ENCODE measurements around the gene PRR20A. TPM values are rescaled to one million over a fixed set of nuclear protein-coding genes. Genes with fewer than 3 reads are reported as not detected.
"Not testable (repeated sequence)": the region's sequence is repeated elsewhere in the genome, so short reads cannot be mapped to it uniquely, and the experiment has no call there.

Gene PRR20A
- total RNA-seq (not detected), polyA plus RNA-seq (ENCODE audit: insufficient read length in 2 of 2) (not detected)
- long read RNA-seq, donor 1, result 0 reads
- long read RNA-seq, donor 2, result 0 reads
- long read RNA-seq, donor 3, result 0 reads
- long read RNA-seq, donor 4, result 0 reads

DNA sequence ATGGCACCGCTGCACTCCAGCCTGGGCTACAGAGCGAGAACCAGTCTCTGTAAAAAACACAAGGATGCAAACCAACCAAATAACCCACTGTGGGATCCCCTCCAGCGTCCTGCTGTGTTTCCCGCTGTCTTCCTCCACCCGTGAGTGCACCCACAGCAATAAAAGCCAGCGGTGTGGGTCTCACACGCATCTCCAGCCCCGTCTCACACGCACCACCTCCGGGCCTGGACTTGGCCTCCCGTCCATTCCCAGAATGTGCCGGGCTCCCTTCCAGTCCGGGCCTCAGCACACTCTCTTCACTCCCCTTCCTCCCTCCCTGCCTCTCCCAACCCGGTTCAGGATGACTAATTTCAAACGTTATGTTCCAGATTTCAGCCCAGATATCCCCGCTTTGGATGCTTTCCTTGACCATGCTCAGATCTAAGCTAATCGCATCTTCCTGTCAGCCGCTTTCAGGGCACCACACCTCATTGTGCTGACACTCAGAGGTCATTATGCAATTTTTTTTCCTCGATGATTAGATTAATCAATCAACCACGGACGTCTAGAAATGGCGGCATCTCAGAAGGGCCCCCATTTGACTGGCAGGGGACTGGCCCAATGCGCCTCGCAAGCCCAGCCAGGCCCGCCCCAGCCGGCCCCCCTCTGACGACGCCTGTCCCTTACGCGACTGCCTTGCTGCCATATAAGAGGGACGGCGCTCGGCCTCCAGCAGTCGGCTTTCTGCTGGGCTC lies at the start of gene PRR20A:
Gene PRR20A (plus strand): TSS at position 684 of the 734 bp plus-strand sequence. CDS start 387 bp downstream, outside the sequence.
- not testable (repeated sequence) for DNase-seq (ENCODE audit: low read depth in 4 of 6, low spot score in 6 of 6); H3K27ac ChIP-seq (ENCODE audit: low read depth, low read length); H3K36me3 ChIP-seq (ENCODE audit: control insufficient read depth, insufficient read depth, low read length); H3K4me1 ChIP-seq (ENCODE audit: control insufficient read depth, insufficient read depth, low read length); H3K4me3 ChIP-seq (ENCODE audit: low read depth, low read length); H3K27me3 ChIP-seq (ENCODE audit: control insufficient read depth, insufficient read depth, low read length); H3K9me3 ChIP-seq (ENCODE audit: control insufficient read depth, insufficient read depth, low read length)
- WGBS (ENCODE audit: insufficient coverage), result no CpG with 5 or more reads among the region's 34 CpGs

DNA sequence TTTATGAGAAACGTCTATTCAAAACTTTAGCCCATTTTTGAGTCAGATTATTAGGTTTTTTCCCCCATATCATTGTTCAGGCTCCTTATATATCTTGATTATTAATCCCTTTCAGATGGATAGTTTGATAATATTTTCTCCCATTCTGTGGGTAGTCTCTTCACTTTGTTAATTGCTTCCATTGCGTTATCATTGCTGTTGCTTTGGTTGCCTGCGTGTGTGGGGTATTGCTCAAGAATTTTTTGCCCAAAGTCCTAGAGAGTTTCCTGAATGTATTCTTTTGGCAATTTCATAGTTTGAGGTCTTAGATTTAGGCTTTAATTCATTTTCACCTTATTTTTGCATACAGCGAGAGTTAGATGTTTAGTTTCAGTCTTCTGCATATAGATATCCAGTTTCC lies 25.8 kb upstream of the PRR20A start:
- Histone ChIP-seq H3K27ac (ENCODE audit: low read depth, low read length) (no peak overlapping the region), H3K4me1 (ENCODE audit: control insufficient read depth, insufficient read depth, low read length) (no peaks in the 10 kb centered on the region), H3K36me3 (ENCODE audit: control insufficient read depth, insufficient read depth, low read length) (no peaks in the 10 kb centered on the region), H3K27me3 (ENCODE audit: control insufficient read depth, insufficient read depth, low read length) (no peaks in the 10 kb centered on the region), H3K4me3 (ENCODE audit: low read depth, low read length) (no peak overlapping the region), H3K9me3 (ENCODE audit: control insufficient read depth, insufficient read depth, low read length) (no peaks in the 10 kb centered on the region)
- WGBS (ENCODE audit: insufficient coverage), result no CpG with 5 or more reads among the region's 4 CpGs
- no peak for DNase-seq (ENCODE audit: low read depth in 4 of 6, low spot score in 6 of 6)

DNA sequence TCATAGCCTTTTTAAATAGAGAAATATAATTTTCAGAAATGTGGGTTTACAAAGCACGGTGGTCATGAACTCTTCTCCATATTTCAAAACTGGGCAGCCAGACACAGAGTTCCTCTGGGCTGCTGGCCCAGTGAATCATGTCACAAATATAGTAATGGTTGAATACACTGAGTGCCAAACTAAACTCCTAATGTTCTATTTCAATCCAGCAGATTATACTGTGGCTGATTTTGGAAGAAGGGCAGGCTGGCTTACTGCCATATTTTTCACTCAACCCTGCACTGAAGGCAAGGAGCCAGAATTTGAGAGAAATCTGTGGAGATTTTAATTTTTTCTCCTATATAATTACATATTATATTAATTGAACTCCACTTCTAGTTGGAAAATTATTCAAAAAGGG lies 17.0 kb upstream of the PRR20A start:
- Histone ChIP-seq H3K27ac (ENCODE audit: low read depth, low read length) (no peak overlapping the region), H3K27me3 (ENCODE audit: control insufficient read depth, insufficient read depth, low read length) (no peaks in the 10 kb centered on the region)
- peak in 5 of 6 donors; percentile 2 to 83 (median 15) for DNase-seq (ENCODE audit: low read depth in 4 of 6, low spot score in 6 of 6)

DNA sequence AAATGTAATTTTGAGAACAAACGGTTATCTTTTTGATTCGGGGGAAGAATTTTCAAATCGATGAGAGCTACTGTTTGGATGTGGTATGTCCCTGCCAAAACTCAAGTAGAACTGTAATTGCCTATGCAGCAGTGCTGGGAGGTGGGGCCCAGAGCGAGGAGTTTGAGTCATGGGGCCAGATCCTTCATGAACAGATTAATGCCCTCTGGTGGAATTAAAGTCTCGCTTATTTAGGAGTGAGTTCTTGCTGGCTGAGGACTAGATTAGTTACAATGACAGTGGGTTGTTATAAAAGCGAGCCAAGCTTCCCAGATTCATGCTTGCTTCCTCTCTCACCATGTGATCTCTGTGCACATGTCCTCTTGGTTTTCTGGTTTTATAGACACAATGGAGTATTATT lies 11.8 kb upstream of the PRR20A start:
- Histone ChIP-seq H3K9me3 (ENCODE audit: control insufficient read depth, insufficient read depth, low read length) (no peaks in the 10 kb centered on the region), H3K27ac (ENCODE audit: low read depth, low read length) (no peak overlapping the region), H3K4me1 (ENCODE audit: control insufficient read depth, insufficient read depth, low read length) (no peaks in the 10 kb centered on the region), H3K27me3 (ENCODE audit: control insufficient read depth, insufficient read depth, low read length) (no peaks in the 10 kb centered on the region), H3K4me3 (ENCODE audit: low read depth, low read length) (no peak overlapping the region), H3K36me3 (ENCODE audit: control insufficient read depth, insufficient read depth, low read length) (no peaks in the 10 kb centered on the region)
- WGBS (ENCODE audit: insufficient coverage), result 100% methylated on average over 4 of the region's 6 CpGs
- DNase-seq (ENCODE audit: low read depth in 4 of 6, low spot score in 6 of 6), result no peak

More for the DNA sequence above, 17.0 kb upstream of the PRR20A start:
- no peak overlapping the region for H3K4me3 ChIP-seq (ENCODE audit: low read depth, low read length)
- H3K9me3 ChIP-seq (ENCODE audit: control insufficient read depth, insufficient read depth, low read length), result no peaks in the 10 kb centered on the region
- WGBS (ENCODE audit: insufficient coverage), result no CpG with 5 or more reads among the region's 1 CpG
- no peaks in the 10 kb centered on the region for H3K36me3 ChIP-seq (ENCODE audit: control insufficient read depth, insufficient read depth, low read length)
- no peaks in the 10 kb centered on the region for H3K4me1 ChIP-seq (ENCODE audit: control insufficient read depth, insufficient read depth, low read length)

- Histone ChIP-seq H3K27ac (ENCODE audit: low read depth, low read length) (no peak overlapping the region), H3K9me3 (ENCODE audit: control insufficient read depth, insufficient read depth, low read length) (no peaks in the 10 kb centered on the region), H3K4me3 (ENCODE audit: low read depth, low read length) (no peak overlapping the region), H3K27me3 (ENCODE audit: control insufficient read depth, insufficient read depth, low read length) (no peaks in the 10 kb centered on the region), H3K4me1 (ENCODE audit: control insufficient read depth, insufficient read depth, low read length) (no peaks in the 10 kb centered on the region), H3K36me3 (ENCODE audit: control insufficient read depth, insufficient read depth, low read length) (no peaks in the 10 kb centered on the region)
- DNase-seq (ENCODE audit: low read depth in 4 of 6, low spot score in 6 of 6), result no peak
- no CpG with 5 or more reads among the region's 2 CpGs for WGBS (ENCODE audit: insufficient coverage)
Observed at GRCh38 chr13:57136093-57136492, 4.6 kb upstream of the PRR20A start.

DNA sequence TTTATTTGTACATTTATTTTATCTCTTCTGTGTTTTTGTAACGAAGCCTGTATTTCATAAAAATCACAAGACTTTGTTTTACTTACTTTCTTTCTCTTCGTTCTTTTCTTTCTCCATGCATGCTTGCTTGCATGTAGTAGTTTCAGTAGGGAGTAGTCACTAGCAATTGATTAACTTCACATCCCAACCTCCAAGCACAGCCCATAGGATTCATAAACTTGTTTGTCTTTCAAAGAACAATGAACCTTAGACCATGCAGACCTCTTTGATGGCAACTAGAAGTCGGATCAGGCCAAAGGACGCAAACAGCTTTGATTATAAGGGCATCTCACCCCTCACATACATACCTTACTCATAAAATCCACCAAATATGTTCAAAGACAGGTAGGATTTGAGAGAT lies 3.1 kb upstream of the PRR20A start:
- Histone ChIP-seq H3K4me1 (ENCODE audit: control insufficient read depth, insufficient read depth, low read length) (no peaks in the 10 kb centered on the region), H3K9me3 (ENCODE audit: control insufficient read depth, insufficient read depth, low read length) (no peaks in the 10 kb centered on the region), H3K27ac (ENCODE audit: low read depth, low read length) (no peak overlapping the region), H3K36me3 (ENCODE audit: control insufficient read depth, insufficient read depth, low read length) (no peaks in the 10 kb centered on the region), H3K4me3 (ENCODE audit: low read depth, low read length) (no peak overlapping the region), H3K27me3 (ENCODE audit: control insufficient read depth, insufficient read depth, low read length) (no peaks in the 10 kb centered on the region)
- WGBS (ENCODE audit: insufficient coverage), result no CpG with 5 or more reads among the region's 4 CpGs
- DNase-seq (ENCODE audit: low read depth in 4 of 6, low spot score in 6 of 6), result no peak

DNA sequence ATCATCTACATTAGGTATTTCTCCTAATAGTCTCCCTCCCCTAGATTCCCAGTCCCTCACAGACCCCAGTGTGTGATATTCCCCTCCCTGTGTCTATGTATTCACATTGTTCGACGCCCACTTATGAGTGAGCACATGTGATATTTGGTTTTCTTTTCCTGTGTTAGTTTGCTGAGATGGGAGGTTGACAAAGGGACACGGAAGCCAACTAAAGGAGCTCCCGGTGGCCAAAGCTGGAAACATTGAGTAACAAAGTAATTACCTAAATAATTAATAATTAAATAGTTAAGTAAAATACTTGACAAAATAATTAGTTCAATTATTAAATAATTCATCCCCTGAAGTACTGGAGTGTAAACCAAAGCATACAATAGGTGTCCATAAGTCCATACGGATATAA lies 1.7 kb upstream of the PRR20A start:
- Histone ChIP-seq H3K27me3 (ENCODE audit: control insufficient read depth, insufficient read depth, low read length) (no peaks in the 10 kb centered on the region), H3K4me3 (ENCODE audit: low read depth, low read length) (no peak overlapping the region), H3K27ac (ENCODE audit: low read depth, low read length) (no peak overlapping the region), H3K9me3 (ENCODE audit: control insufficient read depth, insufficient read depth, low read length) (no peaks in the 10 kb centered on the region), H3K4me1 (ENCODE audit: control insufficient read depth, insufficient read depth, low read length) (no peaks in the 10 kb centered on the region), H3K36me3 (ENCODE audit: control insufficient read depth, insufficient read depth, low read length) (no peaks in the 10 kb centered on the region)
- WGBS (ENCODE audit: insufficient coverage), result no CpG with 5 or more reads among the region's 5 CpGs
- no peak for DNase-seq (ENCODE audit: low read depth in 4 of 6, low spot score in 6 of 6)

DNA sequence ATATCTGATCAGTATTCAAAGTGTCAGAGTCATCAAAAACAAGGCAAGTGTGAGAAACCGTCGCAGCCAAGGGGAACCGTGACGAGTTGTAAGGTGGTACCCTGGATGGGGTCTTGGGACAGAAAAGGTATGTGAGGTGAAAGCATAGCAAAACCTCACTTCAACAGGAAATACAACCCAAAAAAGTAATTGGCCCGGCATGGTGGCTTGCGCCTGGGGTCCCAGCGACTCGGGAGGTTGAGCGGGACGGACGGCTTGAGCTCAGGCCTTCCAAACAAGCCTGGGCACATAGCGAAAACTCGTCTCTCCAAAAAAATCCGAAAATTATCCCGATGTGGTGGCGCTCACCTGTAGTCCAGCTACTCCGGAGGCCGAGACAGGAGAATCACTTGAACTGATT lies 937 bp upstream of the PRR20A start:
- not testable (repeated sequence) for H3K4me3 ChIP-seq (ENCODE audit: low read depth, low read length); H3K27me3 ChIP-seq (ENCODE audit: control insufficient read depth, insufficient read depth, low read length); H3K4me1 ChIP-seq (ENCODE audit: control insufficient read depth, insufficient read depth, low read length); DNase-seq (ENCODE audit: low read depth in 4 of 6, low spot score in 6 of 6); H3K27ac ChIP-seq (ENCODE audit: low read depth, low read length); H3K36me3 ChIP-seq (ENCODE audit: control insufficient read depth, insufficient read depth, low read length); H3K9me3 ChIP-seq (ENCODE audit: control insufficient read depth, insufficient read depth, low read length)
- WGBS (ENCODE audit: insufficient coverage), result no CpG with 5 or more reads among the region's 18 CpGs

DNA sequence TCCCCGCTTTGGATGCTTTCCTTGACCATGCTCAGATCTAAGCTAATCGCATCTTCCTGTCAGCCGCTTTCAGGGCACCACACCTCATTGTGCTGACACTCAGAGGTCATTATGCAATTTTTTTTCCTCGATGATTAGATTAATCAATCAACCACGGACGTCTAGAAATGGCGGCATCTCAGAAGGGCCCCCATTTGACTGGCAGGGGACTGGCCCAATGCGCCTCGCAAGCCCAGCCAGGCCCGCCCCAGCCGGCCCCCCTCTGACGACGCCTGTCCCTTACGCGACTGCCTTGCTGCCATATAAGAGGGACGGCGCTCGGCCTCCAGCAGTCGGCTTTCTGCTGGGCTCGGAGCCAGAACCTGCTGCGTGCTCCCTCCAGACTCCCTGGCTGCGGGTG lies 6.5 kb downstream of the PRR20A start, which contains the start of gene PRR20B:
Gene PRR20B (plus strand): TSS at position 301 of the 400 bp plus-strand sequence. CDS start 387 bp downstream, outside the sequence.
- not testable (repeated sequence) for H3K27ac ChIP-seq (ENCODE audit: low read depth, low read length)

GRCh38 chr13:57148106-57148505 lies 7.4 kb downstream of the PRR20A start:
- H3K4me1 ChIP-seq (ENCODE audit: control insufficient read depth, insufficient read depth, low read length); H3K36me3 ChIP-seq (ENCODE audit: control insufficient read depth, insufficient read depth, low read length); H3K27me3 ChIP-seq (ENCODE audit: control insufficient read depth, insufficient read depth, low read length); H3K27ac ChIP-seq (ENCODE audit: low read depth, low read length); H3K4me3 ChIP-seq (ENCODE audit: low read depth, low read length); H3K9me3 ChIP-seq (ENCODE audit: control insufficient read depth, insufficient read depth, low read length); DNase-seq (ENCODE audit: low read depth in 4 of 6, low spot score in 6 of 6): not testable (repeated sequence)
- WGBS (ENCODE audit: insufficient coverage), result 94% methylated on average over 5 of the region's 14 CpGs

More for the DNA sequence above, 6.5 kb downstream of the PRR20A start, which contains the start of gene PRR20B:
- not testable (repeated sequence) for H3K4me1 ChIP-seq (ENCODE audit: control insufficient read depth, insufficient read depth, low read length); H3K36me3 ChIP-seq (ENCODE audit: control insufficient read depth, insufficient read depth, low read length); H3K4me3 ChIP-seq (ENCODE audit: low read depth, low read length); H3K27me3 ChIP-seq (ENCODE audit: control insufficient read depth, insufficient read depth, low read length); DNase-seq (ENCODE audit: low read depth in 4 of 6, low spot score in 6 of 6); H3K9me3 ChIP-seq (ENCODE audit: control insufficient read depth, insufficient read depth, low read length)
- no CpG with 5 or more reads among the region's 22 CpGs for WGBS (ENCODE audit: insufficient coverage)

Data from spinal cord (tissue), 10 donors.